ENCODE measurements around the gene SLC41A2. TPM values are rescaled to one million over a fixed set of nuclear protein-coding genes. Genes with fewer than 3 reads are reported as not detected.

Gene SLC41A2
- total and polyA plus RNA-seq, 2 donors (not counting 3 experiments of a cell fraction or from before 2014, with no cell fraction given) = 1.7 to 7.5 TPM

DNA sequence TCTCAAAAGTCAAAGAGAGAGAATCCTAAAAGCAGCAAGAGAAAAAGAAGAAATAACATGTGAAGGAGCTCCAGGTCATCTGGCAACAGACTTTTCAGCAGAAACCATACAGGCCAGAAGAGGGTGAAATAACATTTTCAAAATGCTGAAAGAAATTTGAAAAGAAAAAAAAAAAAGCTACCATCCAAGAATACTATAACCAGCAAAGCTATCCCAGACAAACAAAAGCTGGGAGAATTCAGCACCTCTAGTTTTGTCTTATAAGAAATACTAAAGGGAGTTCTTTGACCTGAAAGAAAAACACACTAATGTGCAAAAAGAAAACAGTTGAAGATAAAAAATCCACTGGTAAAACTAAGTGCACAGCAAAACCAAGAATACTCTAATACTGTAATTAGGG is 36.8 kb downstream of the SLC41A2 start:
- FAIRE-seq = no peak

DNA sequence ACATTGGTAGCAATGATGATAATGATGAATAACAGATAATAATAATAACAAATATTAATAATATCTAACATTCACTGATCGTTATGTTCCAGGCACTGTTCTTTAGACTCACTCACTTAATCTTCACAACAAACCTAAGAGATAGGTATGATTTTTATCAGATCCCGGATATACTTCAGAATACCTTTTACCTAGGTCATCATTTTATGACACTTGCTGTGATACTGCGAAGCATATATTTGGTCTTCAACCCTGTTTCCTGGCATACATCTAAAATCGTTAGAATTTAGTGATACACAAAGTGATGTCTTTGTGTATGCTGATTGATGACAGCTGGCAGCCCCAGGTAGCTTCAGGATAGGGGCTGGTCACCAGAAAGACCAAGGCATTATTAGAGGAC is 46.1 kb downstream of the SLC41A2 start:
- H3K4me3 ChIP-seq (replicated peaks in 1 of 3; ENCODE audit: insufficient read depth in 1 of 3, low read depth in 1 of 3, low read length in 3 of 3) = no peak overlapping the region
- H3K9ac ChIP-seq (replicated peaks; ENCODE audit: extremely low read depth, insufficient read depth, low read length) = no peak overlapping the region
- H4K20me1 ChIP-seq (replicated peaks; ENCODE audit: control insufficient read depth, extremely low read depth, insufficient read depth, low read length) = no peaks in the 10 kb centered on the region
- DNase-seq (ENCODE audit: low read depth, low spot score) (no peak), FAIRE-seq (no peak)
- no peaks in the 10 kb centered on the region for H3K9me3 ChIP-seq (replicated peaks; ENCODE audit: control insufficient read depth, insufficient read depth, low read length)
- peaks cover 2% of the 10 kb centered on the region for H3K9me1 ChIP-seq (replicated peaks; ENCODE audit: control insufficient read depth, extremely low read depth, insufficient read depth, low read length)
- BruUV-seq (replicated peaks) = no TSS peak
- dilution Hi-C loops (cut with MboI; ENCODE audit: extremely low pct_ligation_motif_present, low sequenced_read_pairs) (no loop called here), intact Hi-C loops (cut with micrococcal nuclease) (no loop called here)
- no peak overlapping the region for H2AFZ ChIP-seq (ENCODE audit: low read depth, low read length)
- POLR2A ChIA-PET = no interaction called here
- H3K79me2 ChIP-seq (ENCODE audit: control insufficient read depth, insufficient read depth, low read length) = no peaks in the 10 kb centered on the region
- no peaks in the 10 kb centered on the region for H3K36me3 ChIP-seq (ENCODE audit: control insufficient read depth in 2 of 2, extremely low read depth in 1 of 2, insufficient read depth in 2 of 2, low read length in 2 of 2)
- no peak overlapping the region for H3K4me2 ChIP-seq (ENCODE audit: insufficient read depth, low read length)
- H3K27me3 ChIP-seq (ENCODE audit: control insufficient read depth in 2 of 2, insufficient read depth in 2 of 2, low read length in 2 of 2) = no peaks in the 10 kb centered on the region
- no peaks in the 10 kb centered on the region for H3K4me1 ChIP-seq (ENCODE audit: control insufficient read depth, extremely low read depth, insufficient read depth, low read length)
- TF ChIP-seq JUN (IDR thresholded peaks at IDR 0.05; ENCODE audit: borderline replicate concordance, insufficient read depth, insufficient read length, low read depth) = no peak
- TF ChIP-seq EZH2 (IDR thresholded peaks at IDR 0.05; ENCODE audit: borderline replicate concordance, low read depth, low read length, severe bottlenecking) = no peak
- no peak for TF ChIP-seq GATA2 (IDR thresholded peaks at IDR 0.05; ENCODE audit: insufficient read depth, insufficient read length, low read depth, low read length)
- no peak for TF ChIP-seq FOS (IDR thresholded peaks at IDR 0.05; ENCODE audit: borderline replicate concordance, insufficient read depth, low read length)
- no peak overlapping the region for H3K27ac ChIP-seq (ENCODE audit: insufficient read depth, low read depth, low read length)
- CTCF ChIA-PET = interaction anchor here (1.2 kb wide), 1 partner anchor 18 kb away, joined by 3 read pairs; no protein-coding TSS in a partner anchor

More for the DNA sequence above, 36.8 kb downstream of the SLC41A2 start:
- Histone ChIP-seq H3K36me3 (ENCODE audit: control insufficient read depth in 2 of 2, extremely low read depth in 1 of 2, insufficient read depth in 2 of 2, low read length in 2 of 2) (no peaks in the 10 kb centered on the region), H3K4me2 (ENCODE audit: insufficient read depth, low read length) (no peak overlapping the region), H3K27ac (ENCODE audit: insufficient read depth, low read depth, low read length) (no peak overlapping the region), H3K9me1 (replicated peaks; ENCODE audit: control insufficient read depth, extremely low read depth, insufficient read depth, low read length) (no peaks in the 10 kb centered on the region), H3K9ac (replicated peaks; ENCODE audit: extremely low read depth, insufficient read depth, low read length) (no peak overlapping the region), H3K27me3 (ENCODE audit: control insufficient read depth in 2 of 2, insufficient read depth in 2 of 2, low read length in 2 of 2) (no peaks in the 10 kb centered on the region), H3K9me3 (replicated peaks; ENCODE audit: control insufficient read depth, insufficient read depth, low read length) (no peaks in the 10 kb centered on the region), H4K20me1 (replicated peaks; ENCODE audit: control insufficient read depth, extremely low read depth, insufficient read depth, low read length) (no peaks in the 10 kb centered on the region), H3K4me3 (replicated peaks in 1 of 3; ENCODE audit: insufficient read depth in 1 of 3, low read depth in 1 of 3, low read length in 3 of 3) (no peak overlapping the region), H2AFZ (ENCODE audit: low read depth, low read length) (no peak overlapping the region), H3K79me2 (ENCODE audit: control insufficient read depth, insufficient read depth, low read length) (no peaks in the 10 kb centered on the region), H3K4me1 (ENCODE audit: control insufficient read depth, extremely low read depth, insufficient read depth, low read length) (no peaks in the 10 kb centered on the region)
- TF ChIP-seq EZH2 (IDR thresholded peaks at IDR 0.05; ENCODE audit: borderline replicate concordance, low read depth, low read length, severe bottlenecking) (no peak), POLR2AphosphoS5 (IDR thresholded peaks at IDR 0.05; ENCODE audit: insufficient read depth, low read depth, low read length) (no peak), JUN (IDR thresholded peaks at IDR 0.05; ENCODE audit: borderline replicate concordance, insufficient read depth, insufficient read length, low read depth) (no peak), MYC (IDR thresholded peaks at IDR 0.05; ENCODE audit: low read depth, low read length) (no peak), POLR2A (IDR thresholded peaks at IDR 0.05; ENCODE audit: low read depth, low read length) (no peak), GATA2 (IDR thresholded peaks at IDR 0.05; ENCODE audit: insufficient read depth, insufficient read length, low read depth, low read length) (no peak)
- CTCF ChIA-PET = interaction anchor here (1.0 to 1.5 kb wide), 6 partner anchors 13 to 894 kb away, joined by 3 to 5 read pairs (median 4); no protein-coding TSS in a partner anchor
- no TSS peak for BruUV-seq (replicated peaks)
- intact Hi-C loops (cut with micrococcal nuclease) = no loop called here
- POLR2A ChIA-PET = no interaction called here
- dilution Hi-C loops (cut with MboI; ENCODE audit: extremely low pct_ligation_motif_present, low sequenced_read_pairs) = no loop called here
- DNase-seq (ENCODE audit: low read depth, low spot score) = no peak

All from endothelial cell of umbilical vein (primary cell).